Right ventricle myocardium inferior (tissue), 1 donor: ENCODE measurements around the gene ADGRV1. TPM values are rescaled to one million over a fixed set of nuclear protein-coding genes. Genes with fewer than 3 reads are reported as not detected.

Source experiments
- ATAC-seq: fragments of 200-7000 bp; cut with Tn5 transposase; one replicate; pipeline ENCODE4 v1.9.1; 2020; ENCODE audit warnings: mild to moderate bottlenecking, moderate library complexity
- DNase-seq: peaks from one replicate; pipeline ENCODE4 v3.0.0; 2021; ENCODE audit errors: missing footprints
- intact Hi-C: fragments of 100-400 bp; cut with DNase I; formaldehyde crosslinking; loops from one replicate; pipeline ENCODE4 v1.11.0; 2022
- total RNA-seq: library from RNA; stranded (reverse); fragmentation: NEBNext Ultra II Directional; extraction: Animal tissue kit (Norgen Biotek cat#: 25700); gene quantifications from one replicate; pipeline ENCODE4 v1.2.1, GENCODE V29; 2021
- donor health status: DM: no; HTN: yes; CAD: no; lungs with severe emphysema.

The ADGRV1 gene
- total RNA-seq, 1 donor from 2014 or later: not detected

GRCh38 chr5:91118796-91119195 lies 560.2 kb downstream of the ADGRV1 start:
- no peak for DNase-seq
- intact Hi-C loops: no loop called here
- no peak for ATAC-seq

GRCh38 chr5:91119217-91119616 lies 560.6 kb downstream of the ADGRV1 start:
- DNase-seq (no peak), ATAC-seq (no peak)
- intact Hi-C loops: no loop called here

DNA sequence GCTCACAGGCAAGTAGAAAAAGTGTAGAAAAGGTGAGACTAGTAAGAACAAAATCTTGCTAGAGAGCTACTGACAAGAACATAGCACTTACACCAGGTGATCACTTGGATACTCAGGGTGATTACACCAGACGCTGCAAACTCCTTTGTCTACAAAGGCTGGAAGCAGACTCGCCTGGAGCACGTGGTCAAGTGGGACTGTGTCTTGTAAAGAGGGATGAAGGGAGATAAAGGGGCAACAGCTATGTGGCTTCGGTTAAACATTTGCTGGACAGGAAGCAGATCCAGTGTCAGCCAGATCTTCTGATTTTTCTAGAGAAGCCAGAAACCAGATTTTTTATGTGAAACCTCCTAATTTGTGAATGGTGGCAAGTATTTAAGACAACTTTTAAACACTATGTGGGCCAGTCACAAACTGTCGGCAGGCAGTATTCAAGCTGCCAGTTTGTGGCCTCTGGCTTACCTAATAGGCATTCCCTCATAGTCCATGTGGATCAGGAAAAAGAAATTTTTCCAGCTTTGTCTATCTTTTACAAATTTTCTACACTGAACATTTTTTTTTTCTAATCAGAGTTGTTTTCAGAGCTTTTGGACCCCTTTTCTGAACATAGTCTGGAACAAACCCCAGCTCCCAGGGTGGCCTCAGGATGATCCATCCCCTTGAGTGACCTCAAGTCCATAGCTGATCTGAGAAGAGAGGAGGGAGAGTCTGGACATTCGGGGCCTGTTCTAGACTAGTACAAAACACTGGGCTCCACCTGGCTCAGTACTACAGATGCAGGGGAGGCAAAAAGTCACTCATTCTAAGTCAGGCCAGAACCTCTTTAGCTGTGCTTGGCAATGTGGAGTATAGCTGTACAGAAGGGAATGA lies 561.6 kb downstream of the ADGRV1 start:
- no peak for DNase-seq
- peak; percentile 91 for ATAC-seq
- intact Hi-C loops: no loop called here

DNA sequence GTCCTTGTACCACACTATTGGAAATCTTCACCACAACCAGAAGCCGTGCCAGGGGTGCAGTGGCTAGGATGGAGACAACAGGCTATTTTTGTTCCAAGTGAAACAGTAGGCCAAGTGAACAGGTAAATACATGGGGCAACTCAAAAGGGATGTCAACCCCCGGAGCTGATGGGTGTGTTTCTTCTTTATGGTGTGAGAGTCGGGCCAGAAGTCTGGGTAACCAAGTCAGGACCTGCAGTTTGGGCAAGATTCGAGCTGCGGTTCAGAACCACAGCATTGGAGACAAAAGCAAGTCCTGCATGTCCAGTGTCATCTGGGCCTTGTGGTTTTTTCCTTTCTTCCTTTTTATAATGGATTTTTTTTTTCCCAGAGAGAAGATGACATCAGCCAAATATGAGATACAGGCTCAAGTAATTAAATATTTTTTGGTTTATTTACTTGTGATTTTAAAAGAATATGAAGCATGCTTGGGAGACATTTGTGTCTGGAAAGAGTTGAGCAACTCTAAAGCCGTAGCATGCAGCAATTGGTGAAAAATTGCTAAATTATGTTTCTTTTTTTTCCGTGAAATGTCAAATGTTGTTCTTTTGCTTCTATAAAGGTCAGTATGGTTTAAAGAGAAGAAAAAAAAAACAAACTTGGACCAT lies 562.9 kb downstream of the ADGRV1 start:
- no peak for DNase-seq
- intact Hi-C loops: no loop called here

GRCh38 chr5:91122651-91123050 lies 564.1 kb downstream of the ADGRV1 start:
- intact Hi-C loops: no loop called here
- no peak for DNase-seq
- ATAC-seq: no peak

More for the DNA sequence above, 562.9 kb downstream of the ADGRV1 start:
- no peak for ATAC-seq

DNA sequence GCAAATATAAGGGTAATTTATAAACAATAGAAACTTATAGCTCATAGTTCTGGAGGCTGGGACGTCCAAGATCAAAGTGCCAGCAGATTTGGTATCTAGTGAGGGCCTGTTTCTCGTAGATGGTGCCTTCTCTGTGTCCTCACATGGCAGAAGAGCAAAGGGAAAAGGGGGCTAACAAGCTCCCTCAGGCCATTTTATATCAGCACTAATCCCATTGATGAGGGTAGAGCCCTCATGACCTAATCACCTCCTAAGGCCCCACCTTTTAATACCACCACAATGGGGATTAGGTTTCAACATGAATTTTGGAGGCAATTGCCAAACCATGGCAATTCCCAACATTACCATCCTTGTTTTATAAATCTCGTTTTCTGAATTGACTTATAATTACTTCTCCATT lies 564.7 kb downstream of the ADGRV1 start:
- intact Hi-C loops: no loop called here
- DNase-seq (no peak), ATAC-seq (no peak)

GRCh38 chr5:91123901-91124300 lies 565.3 kb downstream of the ADGRV1 start:
- ATAC-seq: no peak
- intact Hi-C loops: no loop called here
- DNase-seq: no peak

GRCh38 chr5:91125916-91126315 lies 567.3 kb downstream of the ADGRV1 start:
- DNase-seq (no peak), ATAC-seq (no peak)
- intact Hi-C loops: no loop called here

DNA sequence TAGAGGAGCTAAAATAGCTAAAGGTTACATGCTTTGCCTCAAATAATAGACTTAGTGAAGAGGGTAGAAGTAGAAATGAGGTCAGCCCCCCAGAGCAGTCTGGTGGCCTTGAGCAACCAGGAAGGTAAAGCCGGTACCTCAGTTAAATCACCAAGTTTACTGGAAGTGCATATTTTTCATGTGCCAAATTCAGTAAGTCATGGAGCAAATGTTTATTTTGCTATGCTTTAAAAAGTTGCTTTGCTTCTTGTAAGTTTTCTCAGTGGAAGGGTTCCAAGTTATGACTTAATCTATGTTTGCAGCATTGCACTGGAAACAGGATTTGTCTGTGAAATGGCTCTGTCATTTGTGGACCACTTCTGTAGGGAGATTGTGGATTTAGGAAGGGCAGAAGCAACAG lies 567.9 kb downstream of the ADGRV1 start:
- intact Hi-C loops: no loop called here

GRCh38 chr5:91126888-91127287 lies 568.3 kb downstream of the ADGRV1 start:
- intact Hi-C loops: no loop called here
- ATAC-seq: no peak
- no peak for DNase-seq

More for the DNA sequence above, 567.9 kb downstream of the ADGRV1 start:
- no peak for DNase-seq
- peak; percentile 61 for ATAC-seq

DNA sequence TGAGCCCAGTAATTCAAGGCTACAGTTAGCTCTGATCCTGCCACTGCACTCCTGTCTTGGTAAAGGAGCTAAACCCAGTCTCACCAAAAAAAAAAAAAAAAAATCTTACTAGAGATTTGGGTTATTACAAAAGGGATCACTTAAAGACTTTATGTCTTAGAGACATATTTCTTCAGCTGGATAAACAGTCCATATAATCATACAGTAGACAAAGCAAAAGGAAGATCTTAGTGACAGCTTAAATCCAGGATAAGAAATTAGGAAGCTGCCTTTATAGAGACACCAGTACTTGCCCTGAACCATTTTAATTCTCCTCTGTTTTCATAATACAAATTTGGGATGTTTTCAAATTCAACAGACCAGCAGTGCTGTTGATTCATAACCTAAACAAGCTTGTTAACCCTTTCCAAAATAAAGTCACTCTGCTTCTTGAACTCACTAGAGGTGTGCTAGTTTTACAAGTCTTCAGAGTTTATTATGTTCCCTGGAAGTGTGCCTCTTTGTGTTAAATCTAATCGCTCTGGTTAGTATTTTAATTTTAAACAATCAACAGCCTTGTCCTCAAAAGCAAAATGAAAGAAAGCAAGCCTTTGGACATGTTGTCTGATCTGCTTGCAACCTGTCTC lies 569.0 kb downstream of the ADGRV1 start:
- DNase-seq (no peak), ATAC-seq (no peak)
- intact Hi-C loops: no loop called here

DNA sequence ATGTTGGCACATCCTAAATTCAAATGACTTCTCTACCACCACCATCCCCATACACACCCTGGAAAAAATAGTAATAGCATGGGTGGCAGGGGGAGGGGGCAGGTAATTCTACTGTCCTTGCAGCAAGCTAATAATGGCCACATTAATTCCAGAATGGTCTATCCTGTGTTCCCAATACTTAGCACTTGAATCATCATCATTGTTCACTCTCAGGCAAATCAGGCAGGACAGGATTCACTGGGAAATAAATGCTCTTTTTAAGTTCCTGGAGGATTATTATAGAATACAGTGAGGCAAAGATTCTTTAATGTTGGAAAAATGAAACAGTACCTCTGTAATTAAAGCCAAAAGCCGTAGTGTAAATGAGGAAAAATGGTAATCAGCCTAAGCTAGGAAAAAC lies 570.0 kb downstream of the ADGRV1 start:
- DNase-seq: no peak
- intact Hi-C loops: no loop called here
- no peak for ATAC-seq

GRCh38 chr5:91129748-91130147 lies 571.2 kb downstream of the ADGRV1 start:
- no peak for ATAC-seq
- DNase-seq: no peak
- intact Hi-C loops: no loop called here

- intact Hi-C loops: no loop called here
- no peak for DNase-seq
- ATAC-seq: no peak
Observed at GRCh38 chr5:91130759-91131158, 572.2 kb downstream of the ADGRV1 start.

DNA sequence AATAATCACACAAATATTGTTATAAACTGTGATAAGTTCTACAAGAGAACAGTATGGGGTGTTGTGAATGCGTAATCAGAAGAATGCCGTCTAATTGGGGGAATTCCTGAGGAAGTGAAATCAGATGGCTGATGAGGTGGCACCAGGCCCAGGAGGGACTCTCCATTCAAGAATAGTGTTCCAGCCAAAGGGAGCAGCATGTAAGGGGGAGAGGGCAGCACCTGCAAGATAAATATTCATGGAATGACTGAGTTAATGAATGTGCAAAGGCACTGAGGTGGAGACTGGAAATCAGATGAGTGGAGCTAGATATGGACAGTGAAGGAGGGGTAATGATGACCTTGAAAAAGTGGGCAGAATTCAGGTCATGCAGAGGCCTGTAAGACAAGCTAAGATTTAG lies 574.0 kb downstream of the ADGRV1 start:
- no peak for DNase-seq
- intact Hi-C loops: no loop called here
- no peak for ATAC-seq

DNA sequence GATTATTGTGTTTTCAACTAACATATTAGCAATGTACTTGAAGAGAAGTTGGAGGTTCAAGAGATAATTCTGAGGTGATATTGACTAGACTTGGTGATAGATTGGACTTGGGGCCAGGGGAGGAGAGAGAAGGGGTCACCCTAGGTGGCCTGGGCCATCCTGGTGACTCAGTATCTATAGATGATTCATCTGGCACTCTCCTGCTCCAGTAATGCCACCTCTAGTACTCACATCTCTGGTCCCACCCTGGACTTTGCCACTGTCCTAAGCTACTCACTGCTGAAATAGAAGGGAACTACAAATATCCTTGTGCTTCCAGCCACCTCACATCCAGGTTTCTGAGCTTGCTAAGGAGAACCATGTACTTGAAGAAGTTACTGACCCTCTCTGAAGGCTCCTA lies 574.6 kb downstream of the ADGRV1 start:
- no peak for DNase-seq
- no peak for ATAC-seq

GRCh38 chr5:91135475-91136248 lies 577.1 kb downstream of the ADGRV1 start:
- no peak for DNase-seq
- no peak for ATAC-seq
- intact Hi-C loops: no loop called here

More for the DNA sequence above, 574.6 kb downstream of the ADGRV1 start:
- intact Hi-C loops: no loop called here

GRCh38 chr5:91136271-91136670 lies 577.7 kb downstream of the ADGRV1 start:
- DNase-seq: no peak
- no peak for ATAC-seq
- intact Hi-C loops: no loop called here

DNA sequence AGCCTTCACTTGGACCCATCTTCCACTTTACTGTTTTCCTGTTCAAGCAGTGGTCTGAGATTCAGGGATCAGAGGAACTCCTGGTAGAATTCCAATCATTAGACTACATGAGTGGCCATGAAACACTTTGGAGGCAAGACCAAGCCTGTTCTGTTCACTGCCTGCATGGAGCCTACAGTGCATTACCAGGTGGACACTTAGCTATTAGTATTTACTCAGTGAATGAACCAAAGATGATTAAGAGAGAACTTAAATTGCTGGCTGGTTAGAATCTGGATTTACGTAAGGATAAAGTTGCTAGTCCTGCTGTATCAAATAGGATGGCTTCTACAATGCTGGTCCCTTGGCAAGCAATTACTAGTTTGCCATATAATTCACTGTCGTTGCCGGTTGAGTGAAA lies 579.0 kb downstream of the ADGRV1 start:
- intact Hi-C loops: no loop called here
- ATAC-seq: no peak
- no peak for DNase-seq
